Endometrial microvascular endothelial cells (primary cell): ENCODE measurements around the gene PPP2R5E. TPM values are rescaled to one million over a fixed set of nuclear protein-coding genes. Genes with fewer than 3 reads are reported as not detected.
"Not testable (repeated sequence)": the region's sequence is repeated elsewhere in the genome, so short reads cannot be mapped to it uniquely, and the experiment has no call there.

Source experiments
- in situ Hi-C: cut with HindIII; loops from 2 replicates; pipeline ENCODE4 v1.10.0; 2017; ENCODE audit warnings: low sequenced_read_pairs, low pct_unique_long_range_greater_than_20kb; ENCODE audit errors: inconsistent ontology term
- total RNA-seq: library from RNA; depleted of rRNA; stranded (reverse); fragments of >200 nt; gene quantifications from one replicate; pipeline ENCODE4 v1.2.3, GENCODE V29; 2015; ENCODE audit errors: inconsistent ontology term

PPP2R5E gene
- 36.7 TPM for total RNA-seq

GRCh38 chr14:63543000-63543825, at the start of gene PPP2R5E:
Gene PPP2R5E, minus strand, starts transcription at chr14:63543377. Its CDS starts 3,692 bp downstream, at chr14:63539685.
- in situ Hi-C loops = no loop called here

GRCh38 chr14:63583046-63583445, 39.9 kb upstream of the PPP2R5E start:
- in situ Hi-C loops = not testable (repeated sequence)

GRCh38 chr14:63581491-63581890, 38.3 kb upstream of the PPP2R5E start:
- in situ Hi-C loops = no loop called here

- in situ Hi-C loops = no loop called here
Measured at GRCh38 chr14:63578300-63578699, 35.1 kb upstream of the PPP2R5E start.

- in situ Hi-C loops = no loop called here
Measured at GRCh38 chr14:63573581-63573980, 30.4 kb upstream of the PPP2R5E start.

- in situ Hi-C loops = no loop called here
Measured at GRCh38 chr14:63565448-63565847, 22.3 kb upstream of the PPP2R5E start.

- in situ Hi-C loops = no loop called here
Measured at GRCh38 chr14:63564318-63564717, 21.1 kb upstream of the PPP2R5E start.

- in situ Hi-C loops = no loop called here
Measured at GRCh38 chr14:63563370-63564026, 20.3 kb upstream of the PPP2R5E start.

GRCh38 chr14:63562405-63562804, 19.2 kb upstream of the PPP2R5E start:
- in situ Hi-C loops = no loop called here

- in situ Hi-C loops = no loop called here
Measured at GRCh38 chr14:63555572-63555971, 12.4 kb upstream of the PPP2R5E start.

GRCh38 chr14:63551332-63551731, 8.2 kb upstream of the PPP2R5E start:
- in situ Hi-C loops = no loop called here

- in situ Hi-C loops = no loop called here
Measured at GRCh38 chr14:63547798-63548335, 4.7 kb upstream of the PPP2R5E start.

GRCh38 chr14:63545431-63545830, 2.3 kb upstream of the PPP2R5E start:
- in situ Hi-C loops = no loop called here

- in situ Hi-C loops = no loop called here
Measured at GRCh38 chr14:63544591-63545299, 1.6 kb upstream of the PPP2R5E start.

GRCh38 chr14:63543826-63544406, 739 bp upstream of the PPP2R5E start:
- in situ Hi-C loops = no loop called here

GRCh38 chr14:63542231-63542999, 762 bp downstream of the PPP2R5E start:
- in situ Hi-C loops = no loop called here

GRCh38 chr14:63535918-63536317, 7.3 kb downstream of the PPP2R5E start:
- in situ Hi-C loops = no loop called here

GRCh38 chr14:63533474-63533873, 9.7 kb downstream of the PPP2R5E start:
- in situ Hi-C loops = no loop called here
